ENCODE measurements around the gene EGFLAM. TPM values are rescaled to one million over a fixed set of nuclear protein-coding genes. Genes with fewer than 3 reads are reported as not detected.

EGFLAM gene
- total and polyA plus RNA-seq, 2 experiments from 2014 or later: 6.5 to 9.0 TPM

GRCh38 chr5:38317868-38318267 is 59.5 kb downstream of the EGFLAM start:
- H3K9me2 ChIP-seq (replicated peaks; ENCODE audit: insufficient read depth): no peaks in the 10 kb centered on the region
- no peak for TF ChIP-seq CTCF (IDR thresholded peaks at IDR 0.05; ENCODE audit: poor library complexity)
- TF ChIP-seq EZH2 (IDR thresholded peaks at IDR 0.05; ENCODE audit: borderline replicate concordance): no peak
- no peak for TF ChIP-seq EZH2phosphoT487 (IDR thresholded peaks at IDR 0.05; ENCODE audit: low read depth, severe bottlenecking, unreplicated experiment)
- H3K4me3 ChIP-seq: no peak overlapping the region
- H3K4me2 ChIP-seq: no peak overlapping the region
- H4K20me1 ChIP-seq (ENCODE audit: insufficient read depth, poor library complexity, severe bottlenecking): no peaks in the 10 kb centered on the region
- H3K27ac ChIP-seq: no peak overlapping the region
- WGBS (ENCODE audit: low lambda C conversion rate, missing lambda C conversion rate): 71% methylated on average over 3 of the region's 3 CpGs
- no peak for DNase-seq (ENCODE audit: low spot score)
- no peaks in the 10 kb centered on the region for H3K79me2 ChIP-seq
- H2AFZ ChIP-seq: no peak overlapping the region
- no peaks in the 10 kb centered on the region for H3K27me3 ChIP-seq
- H3K9me3 ChIP-seq (ENCODE audit: low read depth): no peaks in the 10 kb centered on the region
- H3K36me3 ChIP-seq (replicated peaks; ENCODE audit: insufficient read depth, low read depth): no peaks in the 10 kb centered on the region
- H3K4me1 ChIP-seq (ENCODE audit: insufficient read depth): no peaks in the 10 kb centered on the region

GRCh38 chr5:38319491-38319890 is 61.1 kb downstream of the EGFLAM start:
- no peaks in the 10 kb centered on the region for H3K9me2 ChIP-seq (replicated peaks; ENCODE audit: insufficient read depth)
- H3K79me2 ChIP-seq: no peaks in the 10 kb centered on the region
- 90% methylated on average over 3 of the region's 3 CpGs for WGBS (ENCODE audit: low lambda C conversion rate, missing lambda C conversion rate)
- H3K27me3 ChIP-seq: no peaks in the 10 kb centered on the region
- H4K20me1 ChIP-seq (ENCODE audit: insufficient read depth, poor library complexity, severe bottlenecking): no peaks in the 10 kb centered on the region
- no peak overlapping the region for H3K4me2 ChIP-seq
- H3K4me1 ChIP-seq (ENCODE audit: insufficient read depth): no peaks in the 10 kb centered on the region
- no peaks in the 10 kb centered on the region for H3K36me3 ChIP-seq (replicated peaks; ENCODE audit: insufficient read depth, low read depth)
- H3K4me3 ChIP-seq: no peak overlapping the region
- TF ChIP-seq EZH2phosphoT487 (IDR thresholded peaks at IDR 0.05; ENCODE audit: low read depth, severe bottlenecking, unreplicated experiment) (no peak), CTCF (IDR thresholded peaks at IDR 0.05; ENCODE audit: poor library complexity) (no peak), EZH2 (IDR thresholded peaks at IDR 0.05; ENCODE audit: borderline replicate concordance) (no peak)
- H2AFZ ChIP-seq: no peak overlapping the region
- no peak overlapping the region for H3K27ac ChIP-seq
- no peaks in the 10 kb centered on the region for H3K9me3 ChIP-seq (ENCODE audit: low read depth)
- DNase-seq (ENCODE audit: low spot score): no peak

- Histone ChIP-seq H4K20me1 (ENCODE audit: insufficient read depth, poor library complexity, severe bottlenecking) (no peaks in the 10 kb centered on the region), H3K9me2 (replicated peaks; ENCODE audit: insufficient read depth) (no peaks in the 10 kb centered on the region), H3K9me3 (ENCODE audit: low read depth) (no peaks in the 10 kb centered on the region), H3K27ac (no peak overlapping the region), H3K36me3 (replicated peaks; ENCODE audit: insufficient read depth, low read depth) (no peaks in the 10 kb centered on the region), H3K4me1 (ENCODE audit: insufficient read depth) (no peaks in the 10 kb centered on the region), H3K27me3 (no peaks in the 10 kb centered on the region), H3K79me2 (no peaks in the 10 kb centered on the region), H3K4me2 (no peak overlapping the region), H2AFZ (no peak overlapping the region), H3K4me3 (no peak overlapping the region)
- TF ChIP-seq EZH2 (IDR thresholded peaks at IDR 0.05; ENCODE audit: borderline replicate concordance): no peak
- no peak for TF ChIP-seq CTCF (IDR thresholded peaks at IDR 0.05; ENCODE audit: poor library complexity)
- TF ChIP-seq EZH2phosphoT487 (IDR thresholded peaks at IDR 0.05; ENCODE audit: low read depth, severe bottlenecking, unreplicated experiment): no peak
- WGBS (ENCODE audit: low lambda C conversion rate, missing lambda C conversion rate): 94% methylated on average over 7 of the region's 7 CpGs
- no peak for DNase-seq (ENCODE audit: low spot score)
These were observed 63.6 kb downstream of the EGFLAM start for GRCh38 chr5:38321978-38322377.
